Astrocyte (in vitro differentiated cells and primary cell): ENCODE data around the gene COL24A1. TPM values are rescaled to one million over a fixed set of nuclear protein-coding genes. Genes with fewer than 3 reads are reported as not detected.

Experiments used
- DNase-seq: peaks from one replicate; pipeline ENCODE4 v3.0.0-alpha.2; 2010; ENCODE audit warnings: low read depth
- FAIRE-seq: peaks from 2 replicates; lab custom pipeline; 2011; peaks lifted over from hg19 to GRCh38; lab: Jason Lieb, UNC
- H2AFZ ChIP-seq: 2 replicates; pipeline ENCODE4 v1.6.0; 2012; ENCODE audit warnings: low read depth, low read length, inconsistent platforms
- H3K27ac ChIP-seq: 2 replicates; pipeline ENCODE4 v1.5.1; 2011; ENCODE audit warnings: low read depth, low read length, inconsistent platforms
- H3K27me3 ChIP-seq: 2 replicates; pipeline ENCODE4 v1.6.0; 2011; ENCODE audit warnings: low read length, inconsistent platforms; ENCODE audit not compliant: insufficient read depth
- H3K36me3 ChIP-seq: 2 replicates; pipeline ENCODE4 v1.5.1; 2011; ENCODE audit warnings: low read length, inconsistent platforms; ENCODE audit not compliant: insufficient read depth
- H3K4me1 ChIP-seq: 2 replicates; pipeline ENCODE4 v1.5.1; 2011; ENCODE audit warnings: low read length, inconsistent platforms; ENCODE audit not compliant: insufficient read depth
- H3K4me2 ChIP-seq: 2 replicates; pipeline ENCODE4 v1.6.0; 2012; ENCODE audit warnings: low read length, inconsistent platforms
- H3K4me3 ChIP-seq: 2 replicates; pipeline ENCODE4 v1.5.1; 2011; ENCODE audit warnings: low read depth, mild to moderate bottlenecking, low read length, inconsistent platforms; ENCODE audit not compliant: insufficient read depth
- H3K79me2 ChIP-seq: 2 replicates; pipeline ENCODE4 v1.6.0; 2012; ENCODE audit warnings: mild to moderate bottlenecking, low read length, inconsistent platforms; ENCODE audit not compliant: insufficient read depth
- H3K9ac ChIP-seq: 2 replicates; pipeline ENCODE4 v1.6.0; 2012; ENCODE audit warnings: mild to moderate bottlenecking, low read length, inconsistent platforms
- H3K9me3 ChIP-seq: 2 replicates; pipeline ENCODE4 v1.5.1; 2012; ENCODE audit warnings: low read depth, mild to moderate bottlenecking, low read length, inconsistent platforms; ENCODE audit not compliant: insufficient read depth
- H4K20me1 ChIP-seq: 2 replicates; pipeline ENCODE4 v1.6.0; 2012; ENCODE audit warnings: low read length, inconsistent platforms; ENCODE audit not compliant: insufficient read depth
- H3K27ac Mint-ChIP-seq: one replicate; pipeline ENCODE4 v1.8.0; 2021; ENCODE audit warnings: mild to moderate bottlenecking, mixed read lengths; ENCODE audit not compliant: unreplicated experiment
- H3K27me3 Mint-ChIP-seq: one replicate; pipeline ENCODE4 v1.8.0; 2021; ENCODE audit warnings: low read depth, mixed read lengths; ENCODE audit not compliant: unreplicated experiment
- H3K36me3 Mint-ChIP-seq: one replicate; pipeline ENCODE4 v1.8.0; 2021; ENCODE audit warnings: low read depth, mixed read lengths; ENCODE audit not compliant: unreplicated experiment
- H3K4me1 Mint-ChIP-seq: one replicate; pipeline ENCODE4 v1.8.0; 2021; ENCODE audit warnings: low read depth, mixed read lengths; ENCODE audit not compliant: unreplicated experiment
- H3K4me3 Mint-ChIP-seq: one replicate; pipeline ENCODE4 v1.8.0; 2021; ENCODE audit warnings: mild to moderate bottlenecking, moderate library complexity, mixed read lengths; ENCODE audit not compliant: unreplicated experiment
- H3K9me3 Mint-ChIP-seq: one replicate; pipeline ENCODE4 v1.8.0; 2021; ENCODE audit warnings: mild to moderate bottlenecking, mixed read lengths; ENCODE audit not compliant: unreplicated experiment
- CTCF ChIP-seq: IDR thresholded peaks from 2 replicates; pipeline ENCODE4 v1.5.1; 2011; ENCODE audit warnings: low read depth, mild to moderate bottlenecking, inconsistent platforms, low read length, moderate library complexity; ENCODE audit not compliant: insufficient read depth
- EZH2 ChIP-seq: IDR thresholded peaks from 2 replicates; pipeline ENCODE4 v1.6.1; 2012; ENCODE audit warnings: mild to moderate bottlenecking, low read length, inconsistent platforms; ENCODE audit not compliant: insufficient read depth
- total RNA-seq: library from RNA; stranded (reverse); gene quantifications from 2 replicates; pipeline ENCODE4 v1.2.1, GENCODE V29; 2021

COL24A1 gene
- total RNA-seq, 1 donor from 2014 or later = 5.6 TPM

DNA sequence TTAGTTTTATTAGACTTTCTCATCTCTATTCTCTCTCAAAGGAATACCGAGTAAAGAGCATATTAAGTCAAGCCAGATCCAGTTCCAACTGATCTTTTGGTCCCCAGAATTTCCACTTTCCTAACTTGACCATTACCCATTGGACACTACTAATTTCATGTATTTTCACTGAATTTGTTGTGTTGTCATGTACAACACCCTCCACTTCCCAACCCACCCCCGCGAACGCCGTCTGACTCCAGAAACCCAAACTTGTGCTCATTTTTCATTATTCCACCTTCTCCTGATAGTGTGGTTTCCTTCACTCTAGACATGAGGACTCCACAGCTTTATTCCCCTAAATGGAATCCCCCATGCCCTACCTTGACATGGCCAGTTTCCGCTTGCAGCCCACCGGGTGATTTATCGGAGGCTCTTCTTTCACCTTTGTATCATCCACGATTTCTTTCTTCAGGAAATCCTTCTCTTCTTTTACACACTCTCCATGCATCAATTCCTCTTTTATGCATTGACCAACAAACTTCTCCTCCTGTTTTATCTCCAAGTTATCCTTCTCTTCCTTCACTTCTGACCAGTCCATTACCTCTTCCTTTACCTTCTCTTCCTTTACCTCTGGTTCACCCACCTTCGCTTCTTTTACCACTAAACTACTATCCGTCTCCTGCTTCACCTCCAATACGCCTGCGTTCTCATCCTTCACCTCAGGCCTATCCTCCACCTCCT, 449.1 kb downstream of the COL24A1 start:
- no peaks in the 10 kb centered on the region for H3K27me3 Mint-ChIP-seq
- peaks cover 11% of the 10 kb centered on the region for H3K36me3 Mint-ChIP-seq
- Histone ChIP-seq H3K9ac (peak overlapping the region; percentile 92), H3K9me3 (no peaks in the 10 kb centered on the region), H3K4me3 (peak overlapping the region; percentile 92), H3K4me1 (peaks cover 5% of the 10 kb centered on the region), H3K36me3 (peaks cover 17% of the 10 kb centered on the region), H3K4me2 (peak overlapping the region; percentile 96), H3K27me3 (no peaks in the 10 kb centered on the region), H2AFZ (peak overlapping the region; percentile 89), H4K20me1 (no peaks in the 10 kb centered on the region), H3K79me2 (peaks cover 57% of the 10 kb centered on the region), H3K27ac (peak overlapping the region; percentile 63)
- TF ChIP-seq EZH2 (no peak), CTCF (no peak)
- DNase-seq (no peak), FAIRE-seq (no peak)
- H3K4me3 Mint-ChIP-seq = no peak overlapping the region
- H3K4me1 Mint-ChIP-seq = no peaks in the 10 kb centered on the region
- H3K9me3 Mint-ChIP-seq = no peaks in the 10 kb centered on the region
- no peak overlapping the region for H3K27ac Mint-ChIP-seq

GRCh38 chr1:85705940-85706339, 450.6 kb downstream of the COL24A1 start:
- Mint-ChIP-seq H3K4me1 (no peaks in the 10 kb centered on the region), H3K4me3 (no peak overlapping the region), H3K36me3 (peaks cover 11% of the 10 kb centered on the region), H3K27me3 (no peaks in the 10 kb centered on the region), H3K27ac (no peak overlapping the region), H3K9me3 (no peaks in the 10 kb centered on the region)
- Histone ChIP-seq H3K27ac (no peak overlapping the region), H3K9me3 (no peaks in the 10 kb centered on the region), H3K36me3 (peaks cover 29% of the 10 kb centered on the region), H3K4me3 (no peak overlapping the region), H3K4me2 (no peak overlapping the region), H3K9ac (no peak overlapping the region), H3K27me3 (no peaks in the 10 kb centered on the region), H4K20me1 (no peaks in the 10 kb centered on the region), H2AFZ (no peak overlapping the region), H3K79me2 (peaks cover 63% of the 10 kb centered on the region), H3K4me1 (peaks cover 5% of the 10 kb centered on the region)
- DNase-seq (no peak), FAIRE-seq (no peak)
- TF ChIP-seq CTCF = no peak
- no peak for TF ChIP-seq EZH2

GRCh38 chr1:85700422-85700821, 456.1 kb downstream of the COL24A1 start:
- Mint-ChIP-seq H3K4me1 (no peaks in the 10 kb centered on the region), H3K9me3 (no peaks in the 10 kb centered on the region), H3K27me3 (no peaks in the 10 kb centered on the region), H3K27ac (no peak overlapping the region), H3K36me3 (peaks cover 7% of the 10 kb centered on the region), H3K4me3 (no peak overlapping the region)
- no peak overlapping the region for H3K4me3 ChIP-seq
- peaks cover 56% of the 10 kb centered on the region for H3K79me2 ChIP-seq
- peaks cover 34% of the 10 kb centered on the region for H3K36me3 ChIP-seq
- H3K9ac ChIP-seq = no peak overlapping the region
- no peak overlapping the region for H2AFZ ChIP-seq
- no peaks in the 10 kb centered on the region for H4K20me1 ChIP-seq
- TF ChIP-seq CTCF (no peak), EZH2 (no peak)
- no peak overlapping the region for H3K27ac ChIP-seq
- no peak overlapping the region for H3K4me2 ChIP-seq
- FAIRE-seq (no peak), DNase-seq (no peak)
- no peaks in the 10 kb centered on the region for H3K4me1 ChIP-seq
- no peaks in the 10 kb centered on the region for H3K9me3 ChIP-seq
- no peaks in the 10 kb centered on the region for H3K27me3 ChIP-seq
